ENCODE measurements around the gene AMBN. TPM values are rescaled to one million over a fixed set of nuclear protein-coding genes. Genes with fewer than 3 reads are reported as not detected.
"Not testable (repeated sequence)": the region's sequence is repeated elsewhere in the genome, so short reads cannot be mapped to it uniquely, and the experiment has no call there.

Gene AMBN
- total RNA-seq, 1 experiment from 2014 or later: not detected

- no peak for DNase-seq (ENCODE audit: low read depth, low spot score)
- in situ Hi-C loops (cut with HindIII; ENCODE audit: low pct_unique_long_range_greater_than_20kb, low sequenced_read_pairs): no loop called here
Observed at GRCh38 chr4:70640192-70640591, 48.1 kb downstream of the AMBN start.

- in situ Hi-C loops (cut with HindIII; ENCODE audit: low pct_unique_long_range_greater_than_20kb, low sequenced_read_pairs); DNase-seq (ENCODE audit: low read depth, low spot score): not testable (repeated sequence)
Observed at GRCh38 chr4:70650741-70651140, 58.7 kb downstream of the AMBN start.

DNA sequence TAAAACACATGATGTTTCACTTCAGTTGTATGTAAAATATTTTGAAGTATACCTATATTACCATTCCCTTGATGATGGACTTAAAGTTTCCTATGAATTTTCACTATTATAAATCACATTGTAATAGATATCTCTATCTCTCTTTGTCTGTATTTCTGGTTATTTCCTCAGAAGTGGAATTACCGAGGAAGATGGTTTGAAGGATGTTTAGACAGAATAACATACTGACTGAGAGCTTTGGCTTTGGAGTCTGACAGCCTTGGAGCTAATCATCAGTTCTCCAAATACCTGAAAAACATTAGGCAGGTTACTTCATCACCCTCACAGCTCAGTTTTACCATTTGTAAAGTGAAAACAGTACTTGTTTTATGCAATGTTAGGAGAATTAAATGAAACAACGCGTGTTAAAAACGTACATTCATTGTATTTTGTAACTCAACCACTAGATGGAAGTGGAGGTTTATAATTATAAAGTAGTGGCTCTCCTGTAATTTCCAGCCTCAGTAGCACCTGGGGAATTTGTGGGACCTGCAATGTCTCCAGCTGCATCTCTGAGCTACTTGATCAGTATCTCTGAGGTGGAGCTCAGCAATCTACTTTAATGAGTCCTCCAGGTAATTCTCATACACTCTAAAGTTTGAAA is 59.9 kb downstream of the AMBN start:
- in situ Hi-C loops (cut with HindIII; ENCODE audit: low pct_unique_long_range_greater_than_20kb, low sequenced_read_pairs): no loop called here
- peak; percentile 45 for DNase-seq (ENCODE audit: low read depth, low spot score)

DNA sequence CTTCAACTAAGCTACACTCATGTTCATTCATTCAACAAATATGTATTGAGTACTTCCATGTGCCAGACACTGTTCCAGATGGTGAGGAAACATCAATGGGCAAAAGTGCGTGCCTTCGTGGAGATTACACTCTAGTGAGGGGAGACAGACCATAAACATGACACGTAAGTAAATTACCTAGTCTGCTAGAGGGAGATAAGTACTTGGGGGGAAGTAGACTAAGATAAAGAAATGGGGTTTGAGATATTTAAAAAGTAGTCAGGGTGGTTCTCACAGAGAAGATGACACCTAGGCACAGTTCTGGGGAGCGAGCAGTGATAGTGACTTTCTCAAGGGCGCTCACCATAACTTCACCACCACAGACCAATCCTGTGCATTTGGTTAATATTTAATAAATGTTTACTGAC is 62.6 kb downstream of the AMBN start:
- DNase-seq (ENCODE audit: low read depth, low spot score): no peak
- in situ Hi-C loops (cut with HindIII; ENCODE audit: low pct_unique_long_range_greater_than_20kb, low sequenced_read_pairs): no loop called here

Other genes with a start within 250 kb of the AMBN start
- gene SMR3A, start 231.5 kb upstream of the AMBN start, total RNA-seq (2014; rRNA removed; shearing (Covaris generic)): not detected in 2 replicates
- not detected in 2 replicates for gene SMR3B, start 209.1 kb upstream of the AMBN start, total RNA-seq (2014; rRNA removed; shearing (Covaris generic))
- gene OPRPN, start 194.3 kb upstream of the AMBN start, total RNA-seq (2014; rRNA removed; shearing (Covaris generic)): not detected in 2 replicates
- gene MUC7, start 120.1 kb upstream of the AMBN start, total RNA-seq (2014; rRNA removed; shearing (Covaris generic)): 0.69 TPM in 2 replicates
- gene AMTN, start 73.7 kb upstream of the AMBN start, total RNA-seq (2014; rRNA removed; shearing (Covaris generic)): not detected in 2 replicates
- 0.08 TPM in 1 of 2 replicates, not detected in the other for gene ENAM, start 36.5 kb downstream of the AMBN start, total RNA-seq (2014; rRNA removed; shearing (Covaris generic))
- not detected in 2 replicates for gene JCHAIN, start 74.3 kb downstream of the AMBN start, total RNA-seq (2014; rRNA removed; shearing (Covaris generic))
- 20.8 and 22.7 TPM in 2 replicates for gene UTP3, start 96.3 kb downstream of the AMBN start, total RNA-seq (2014; rRNA removed; shearing (Covaris generic))
- 25.7 and 28.3 TPM in 2 replicates for gene RUFY3, start 129.7 kb downstream of the AMBN start, total RNA-seq (2014; rRNA removed; shearing (Covaris generic))
- 194 and 215 TPM in 2 replicates for gene GRSF1, start 247.6 kb downstream of the AMBN start, total RNA-seq (2014; rRNA removed; shearing (Covaris generic))